GM19238 (cell line): Measurements from ENCODE around the gene G2E3.
"Not testable (repeated sequence)": the region's sequence is repeated elsewhere in the genome, so short reads cannot be mapped to it uniquely, and the experiment has no call there.

Source experiments
- DNase-seq: peaks from one replicate; pipeline ENCODE4 v3.0.0; 2011; ENCODE audit warnings: low spot score; ENCODE audit not compliant: insufficient read length

The G2E3 gene, protein sequence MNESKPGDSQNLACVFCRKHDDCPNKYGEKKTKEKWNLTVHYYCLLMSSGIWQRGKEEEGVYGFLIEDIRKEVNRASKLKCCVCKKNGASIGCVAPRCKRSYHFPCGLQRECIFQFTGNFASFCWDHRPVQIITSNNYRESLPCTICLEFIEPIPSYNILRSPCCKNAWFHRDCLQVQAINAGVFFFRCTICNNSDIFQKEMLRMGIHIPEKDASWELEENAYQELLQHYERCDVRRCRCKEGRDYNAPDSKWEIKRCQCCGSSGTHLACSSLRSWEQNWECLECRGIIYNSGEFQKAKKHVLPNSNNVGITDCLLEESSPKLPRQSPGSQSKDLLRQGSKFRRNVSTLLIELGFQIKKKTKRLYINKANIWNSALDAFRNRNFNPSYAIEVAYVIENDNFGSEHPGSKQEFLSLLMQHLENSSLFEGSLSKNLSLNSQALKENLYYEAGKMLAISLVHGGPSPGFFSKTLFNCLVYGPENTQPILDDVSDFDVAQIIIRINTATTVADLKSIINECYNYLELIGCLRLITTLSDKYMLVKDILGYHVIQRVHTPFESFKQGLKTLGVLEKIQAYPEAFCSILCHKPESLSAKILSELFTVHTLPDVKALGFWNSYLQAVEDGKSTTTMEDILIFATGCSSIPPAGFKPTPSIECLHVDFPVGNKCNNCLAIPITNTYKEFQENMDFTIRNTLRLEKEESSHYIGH

DNA sequence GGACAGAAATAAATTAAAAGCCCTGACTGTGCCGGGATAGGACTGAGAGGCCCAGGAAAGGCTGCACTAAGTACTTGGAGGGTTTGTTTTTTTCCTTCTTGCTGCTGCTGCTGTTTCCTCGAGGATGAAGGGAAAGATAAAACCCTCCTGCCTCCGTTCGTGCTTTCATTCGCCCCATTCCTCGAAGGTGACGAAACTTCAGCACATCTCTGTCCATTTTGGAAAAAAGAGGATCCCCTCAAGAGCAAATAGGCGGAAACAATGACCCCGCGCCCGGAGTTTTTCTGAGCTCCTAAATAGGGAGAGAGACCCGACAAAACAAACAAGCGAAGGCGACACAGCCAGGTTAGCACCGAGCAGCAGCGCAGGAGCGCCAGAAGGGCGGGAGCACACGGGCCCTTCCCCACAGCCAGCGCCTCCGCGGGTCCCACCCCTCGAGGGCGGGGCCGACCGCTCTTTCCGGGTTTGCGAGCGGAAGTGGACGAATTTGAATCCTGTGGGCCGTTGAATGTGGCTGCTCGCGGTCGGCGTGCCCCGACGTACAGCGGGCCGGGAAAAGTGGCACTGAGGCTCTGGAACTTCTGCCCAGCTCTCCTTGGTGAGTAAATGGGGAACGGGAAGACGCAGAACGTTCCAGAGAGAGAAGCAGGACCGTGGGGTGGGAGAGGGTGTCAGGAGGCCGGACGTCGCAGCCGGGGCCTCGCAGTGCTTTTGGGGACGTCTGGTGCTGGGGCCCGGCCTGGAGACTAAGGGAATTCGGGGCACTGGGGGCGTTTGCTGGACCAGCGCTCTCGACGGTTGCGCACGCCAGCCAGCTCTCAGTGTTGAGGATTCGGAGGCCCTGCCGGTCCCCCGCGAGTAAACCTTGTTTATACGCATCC lies at the start of gene G2E3:
G2E3 (plus strand) TSS at position 484 of the 881 bp plus-strand sequence. CDS start 21,922 bp downstream, outside the sequence.
- peak; percentile 82 for DNase-seq

DNA sequence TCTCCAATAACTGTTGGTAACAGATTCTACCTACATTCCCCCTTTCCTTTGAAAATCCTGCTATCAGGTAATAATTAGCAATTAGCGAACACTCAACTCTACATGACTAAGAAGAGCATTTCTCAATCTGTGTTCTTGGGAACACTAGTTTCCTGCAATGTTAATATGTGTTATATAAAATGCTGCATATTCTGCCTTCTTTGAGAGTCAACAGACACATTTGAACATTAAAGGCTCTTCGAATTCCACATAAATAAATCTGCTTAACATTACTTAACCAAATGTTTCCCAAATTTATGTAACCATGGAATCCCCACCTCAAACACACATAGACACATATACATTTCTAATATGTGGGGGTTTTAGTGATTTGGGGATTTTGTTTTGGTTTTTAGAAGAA lies 41.2 kb upstream of the G2E3 start:
- DNase-seq = no peak

DNA sequence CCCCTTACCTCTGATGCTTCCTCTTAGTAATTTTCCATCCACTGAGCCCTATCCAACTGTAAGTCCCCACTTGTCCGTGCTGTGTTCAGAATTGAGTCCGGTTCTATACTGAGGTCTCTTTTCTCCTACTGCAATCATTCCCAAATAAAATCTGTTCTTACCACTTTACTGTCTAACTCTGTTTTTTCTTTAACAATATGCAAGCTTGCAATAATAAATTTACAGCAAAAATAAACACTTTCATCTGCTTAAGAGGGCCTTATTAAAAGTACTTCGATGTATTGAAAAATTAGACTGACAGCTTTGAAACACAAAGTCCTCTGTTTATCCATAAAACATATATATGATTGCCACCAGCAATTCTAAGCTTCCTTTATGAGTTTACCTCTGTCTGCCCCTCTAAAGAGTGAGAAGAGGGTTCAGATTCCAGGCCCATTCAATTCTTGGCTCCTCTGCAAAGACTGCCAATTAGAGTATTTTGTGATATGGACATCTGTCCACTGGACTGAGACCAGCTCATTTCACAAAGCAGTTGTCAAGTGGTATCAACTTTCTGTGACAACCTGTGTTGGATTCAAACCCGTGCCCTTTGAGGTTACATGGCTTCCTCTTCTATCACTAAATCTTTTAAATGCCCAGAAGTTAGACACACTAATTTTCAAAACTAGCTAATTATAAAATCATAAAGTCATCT lies 39.9 kb upstream of the G2E3 start:
- no peak for DNase-seq

DNA sequence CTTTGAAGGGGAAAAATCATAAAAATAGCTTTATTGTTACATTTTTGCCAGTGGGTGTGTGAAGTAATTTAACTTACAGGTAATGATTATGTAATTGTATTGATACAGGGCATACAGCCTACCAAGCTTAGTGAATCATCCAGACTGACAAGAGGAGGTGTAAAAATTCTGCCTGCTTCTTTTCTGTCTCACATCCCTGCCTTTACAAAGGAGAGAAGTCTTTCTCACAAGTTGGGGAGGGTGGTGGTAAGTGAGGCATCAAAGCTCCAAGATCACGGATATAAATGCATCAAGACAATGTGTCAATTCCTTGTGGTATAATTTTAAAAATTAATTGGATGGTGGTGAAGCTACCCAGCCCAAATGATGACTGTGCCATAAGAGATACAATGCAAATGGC lies 39.0 kb upstream of the G2E3 start:
- DNase-seq = no peak

DNA sequence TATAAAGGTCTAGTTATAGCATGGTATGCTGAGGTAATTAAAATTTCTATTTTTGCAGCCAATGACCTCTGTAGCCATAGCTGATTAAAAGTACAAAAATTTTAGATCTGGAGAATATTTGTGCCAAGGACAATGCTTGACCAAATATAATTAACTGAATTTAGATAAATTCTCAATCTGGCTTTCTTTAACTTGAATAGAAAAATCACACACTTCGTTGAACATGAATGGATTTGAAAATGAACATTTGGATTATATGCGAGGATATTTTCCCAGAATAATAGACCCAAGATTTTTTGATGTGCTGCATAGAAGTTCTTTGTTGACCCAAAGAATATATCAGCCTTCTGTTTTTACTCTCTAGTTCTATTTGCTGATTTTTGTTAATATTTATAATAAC lies 38.4 kb upstream of the G2E3 start:
- no peak for DNase-seq

DNA sequence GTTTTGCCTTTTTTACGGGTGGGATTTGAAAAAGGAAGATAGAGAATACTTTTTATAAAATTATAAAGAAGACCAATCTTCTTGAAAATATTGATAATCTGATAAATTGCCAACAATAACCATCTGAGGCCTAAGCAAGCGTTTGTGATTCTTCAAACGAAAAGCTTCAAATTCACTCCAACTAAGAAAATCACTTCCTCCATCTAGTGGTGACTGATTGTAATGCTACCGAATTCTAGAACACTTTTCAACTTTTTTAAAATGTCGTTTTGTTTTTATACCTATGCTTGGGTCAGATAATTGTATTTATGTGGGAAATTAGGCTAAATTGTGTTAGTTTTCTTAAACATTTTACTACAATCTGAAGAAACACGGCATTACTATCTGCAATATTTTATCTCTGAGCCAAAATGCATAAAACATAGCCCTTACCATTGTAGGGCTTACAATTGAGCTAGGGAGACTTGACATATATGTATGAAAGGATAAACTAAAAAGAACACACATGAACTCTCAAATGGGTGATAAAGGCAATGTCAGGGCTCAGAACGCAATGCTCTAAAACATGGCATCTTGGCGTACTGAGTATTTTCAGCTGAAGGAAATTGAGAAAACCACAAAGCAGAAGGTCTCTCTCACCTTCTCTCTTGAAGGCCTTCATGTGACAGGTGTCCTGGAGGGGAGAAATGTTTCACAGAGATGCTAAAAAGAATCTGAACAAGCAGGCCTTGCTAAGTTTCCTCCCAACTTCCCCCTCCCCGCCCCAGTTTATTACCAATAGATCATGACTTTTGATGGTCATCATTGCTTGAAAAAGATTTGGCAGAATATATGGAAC lies 36.8 kb upstream of the G2E3 start:
- peak; percentile 2 for DNase-seq

DNA sequence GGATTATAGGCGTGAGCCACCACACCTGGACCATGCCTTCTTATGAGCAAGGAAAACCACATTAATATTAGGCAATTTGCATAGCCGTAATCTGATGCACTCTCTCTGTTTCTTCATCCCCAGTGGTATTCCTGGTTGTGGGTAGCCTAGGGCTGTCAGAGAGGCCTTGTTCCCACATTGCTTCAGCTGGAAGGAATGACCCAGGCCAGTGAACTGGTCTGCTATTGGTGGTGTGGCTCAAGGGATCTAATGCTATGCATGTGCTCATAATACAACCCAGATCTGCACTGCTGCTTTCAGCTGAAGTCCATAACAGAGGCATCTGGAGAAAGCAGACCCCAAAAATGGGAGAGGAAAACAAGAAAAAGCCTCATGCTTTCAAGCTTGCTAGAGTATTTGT lies 33.1 kb upstream of the G2E3 start:
- DNase-seq = no peak

DNA sequence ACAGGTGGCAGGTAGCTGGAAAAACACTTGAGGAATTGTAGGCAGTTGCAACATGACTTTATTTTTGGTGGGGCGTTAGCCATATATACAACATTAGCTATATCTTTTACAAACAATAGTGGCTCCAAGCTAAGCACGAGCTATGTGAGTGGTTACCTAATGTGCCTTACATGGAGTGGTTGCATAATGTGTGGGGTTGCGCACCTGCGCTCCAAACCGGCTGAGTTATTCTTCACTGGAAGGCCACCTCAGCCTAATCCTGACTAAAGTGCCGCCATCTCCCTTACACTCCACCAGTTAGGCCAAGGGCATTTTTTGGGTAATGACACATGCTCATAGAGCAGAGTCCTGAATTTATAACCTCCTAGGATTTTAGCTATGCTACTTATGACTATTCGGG lies 31.8 kb upstream of the G2E3 start:
- no peak for DNase-seq

DNA sequence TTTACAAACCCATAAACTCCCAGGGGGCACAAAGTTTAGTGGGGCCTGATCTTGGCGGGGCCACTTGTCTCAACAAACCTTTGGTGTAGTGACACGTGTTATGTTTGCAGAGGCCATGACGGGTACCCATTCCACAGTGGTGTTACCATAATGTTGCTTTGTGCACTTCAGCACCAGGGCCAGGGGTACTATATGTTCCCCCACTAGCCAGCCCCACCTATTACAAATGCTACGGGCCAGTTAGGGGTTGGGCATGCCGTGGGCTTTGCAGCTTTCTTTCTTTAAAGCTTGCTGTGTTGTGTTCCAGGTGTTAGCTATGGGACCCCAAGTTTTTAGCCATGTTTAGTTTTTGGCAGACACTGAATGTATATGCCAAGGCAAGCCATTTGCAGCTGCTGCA lies 30.8 kb upstream of the G2E3 start:
- DNase-seq = no peak

DNA sequence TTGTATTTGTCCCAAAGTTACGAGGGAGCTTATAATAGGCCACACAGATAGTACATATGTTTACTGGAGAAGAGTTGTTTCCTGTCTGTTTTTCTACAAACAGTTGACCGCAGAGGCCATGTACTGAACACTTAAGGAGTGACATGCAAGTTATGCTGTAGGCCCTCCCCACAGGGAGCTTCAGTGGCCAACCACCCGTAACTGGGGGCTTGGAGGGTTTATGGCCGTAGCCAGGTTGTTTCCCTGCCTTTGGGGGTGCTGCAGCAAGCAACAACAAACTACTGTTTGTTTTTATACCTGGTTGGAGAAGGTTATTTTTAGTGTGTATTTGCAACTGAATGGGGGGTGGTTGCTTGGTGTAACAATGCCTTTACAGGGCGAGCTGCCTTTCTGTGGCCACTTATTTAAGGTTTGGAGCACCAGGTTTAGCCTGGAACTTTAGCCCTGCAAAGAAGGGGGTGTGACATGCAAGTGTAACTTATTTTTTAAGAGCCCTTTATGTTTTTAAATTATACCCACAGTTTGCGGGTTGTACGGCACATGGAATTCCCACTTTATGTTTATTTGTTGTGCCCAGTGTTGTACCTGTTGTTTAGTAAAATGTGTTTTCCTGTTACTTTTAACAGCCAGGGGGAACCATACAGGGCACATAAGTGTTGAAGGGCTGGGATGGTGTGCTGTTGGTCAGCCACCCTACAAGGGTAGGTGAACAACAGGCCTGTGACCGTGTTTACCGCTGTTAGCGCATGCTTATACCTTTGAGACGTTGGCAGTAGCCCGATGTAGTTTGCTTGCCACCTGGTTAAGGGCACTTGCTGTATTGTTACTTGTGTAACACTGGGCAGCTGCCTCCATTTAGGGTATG lies 29.9 kb upstream of the G2E3 start:
- DNase-seq = no peak

DNA sequence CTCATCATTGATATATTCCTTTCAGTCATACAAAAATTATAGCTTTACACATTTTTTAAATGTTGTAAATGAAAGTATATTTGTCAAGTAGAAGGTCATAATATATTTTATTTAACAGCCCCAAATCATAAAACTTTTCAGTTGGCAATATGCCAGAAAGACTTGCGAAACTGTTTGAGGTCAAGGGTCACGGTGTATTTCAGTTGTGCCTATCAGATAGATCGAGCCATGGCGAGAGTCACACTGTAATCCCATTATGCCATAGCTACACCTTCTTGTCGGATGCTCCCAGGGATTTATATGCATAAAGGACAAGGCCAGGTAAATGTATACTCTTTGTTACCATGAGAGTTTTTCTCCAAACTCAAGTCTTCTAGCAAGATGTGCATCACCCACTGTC lies 26.7 kb upstream of the G2E3 start:
- DNase-seq = no peak

DNA sequence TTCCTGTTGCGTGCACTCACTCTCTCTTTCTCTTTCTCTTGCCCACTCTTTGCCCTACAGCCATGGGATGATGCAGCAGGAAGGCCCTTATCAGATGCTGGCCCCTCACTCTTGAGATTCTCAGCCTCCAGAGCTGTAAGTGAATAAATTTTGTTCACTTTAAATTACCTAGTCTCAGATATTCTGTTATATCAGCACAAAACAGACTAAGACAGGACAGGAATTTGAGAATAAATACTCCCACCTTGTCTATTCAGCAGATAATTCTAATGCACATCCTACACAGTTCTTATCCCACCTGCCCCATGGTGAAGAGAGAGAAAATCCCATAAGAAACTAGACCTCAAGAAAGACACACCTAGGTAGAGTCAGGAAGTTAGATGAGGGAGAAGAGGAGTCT lies 25.8 kb upstream of the G2E3 start:
- DNase-seq = no peak

DNA sequence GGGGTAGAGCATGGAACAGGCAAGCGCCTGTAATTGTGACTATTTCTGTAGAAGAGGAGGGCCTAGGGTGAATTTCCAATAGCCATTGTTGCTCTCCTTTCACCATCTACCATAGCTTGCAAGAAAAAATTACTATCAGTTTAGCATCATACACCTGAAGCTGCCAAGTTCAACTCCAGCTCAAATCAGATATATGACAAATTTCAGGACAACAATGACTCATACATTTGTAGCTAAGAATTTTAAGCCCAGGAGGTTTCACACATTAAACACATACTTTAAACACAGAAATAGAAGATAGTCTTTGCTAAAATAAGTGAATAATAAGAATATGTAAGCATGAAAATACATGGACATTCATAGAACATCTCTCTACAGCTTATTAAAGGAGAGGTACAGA lies 17.6 kb upstream of the G2E3 start:
- DNase-seq = no peak

DNA sequence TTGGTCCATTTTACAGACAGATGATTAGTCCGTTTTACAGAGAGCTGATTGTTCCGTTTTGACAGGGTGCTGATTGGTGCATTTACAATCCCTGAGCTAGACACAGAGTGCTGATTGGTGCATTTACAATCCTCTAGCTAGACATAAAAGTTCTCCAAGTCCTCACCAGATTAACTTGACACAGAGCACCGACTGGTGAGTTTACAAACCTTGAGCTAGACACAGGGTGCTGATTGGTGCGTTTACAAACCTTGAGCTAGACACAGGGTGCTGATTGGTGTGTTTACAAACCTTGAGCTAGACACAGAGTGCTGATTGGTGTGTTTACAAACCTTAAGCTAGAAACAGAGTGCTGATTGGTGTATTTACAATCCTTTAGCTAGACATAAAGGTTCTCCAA lies 12.2 kb upstream of the G2E3 start:
- DNase-seq = not testable (repeated sequence)

DNA sequence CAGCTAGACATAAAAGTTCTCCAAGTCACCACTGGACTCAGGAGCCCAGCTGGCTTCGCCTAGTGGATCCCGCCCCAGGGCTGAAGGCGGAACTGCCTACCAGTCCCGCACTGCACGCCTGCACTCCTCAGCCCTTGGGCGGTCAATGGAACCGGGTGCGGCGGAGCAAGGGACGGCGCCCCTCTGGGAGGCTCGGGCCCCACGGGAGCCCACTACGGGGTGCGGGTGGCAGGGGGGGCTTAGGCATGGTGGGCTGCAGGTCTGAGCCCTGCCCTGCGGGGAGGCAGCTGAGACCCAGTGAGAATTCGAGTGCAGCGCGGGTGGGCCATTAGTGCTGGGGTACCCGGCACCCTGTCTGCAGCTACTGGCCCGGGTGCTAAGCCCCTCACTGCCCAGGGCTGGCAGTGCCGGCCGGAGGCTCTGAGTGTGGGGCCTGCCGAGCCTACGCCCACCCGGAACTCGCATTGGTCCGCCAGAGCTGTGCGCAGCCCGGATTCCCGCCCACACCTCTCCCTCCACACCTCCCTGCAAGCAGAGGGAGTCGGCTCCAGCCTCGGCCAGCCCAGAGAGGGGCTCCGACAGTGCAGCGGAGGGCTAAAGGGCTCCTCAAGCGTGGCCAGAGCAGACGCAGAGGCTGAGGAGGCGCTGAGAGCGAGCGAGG lies 11.4 kb upstream of the G2E3 start:
- no peak for DNase-seq

DNA sequence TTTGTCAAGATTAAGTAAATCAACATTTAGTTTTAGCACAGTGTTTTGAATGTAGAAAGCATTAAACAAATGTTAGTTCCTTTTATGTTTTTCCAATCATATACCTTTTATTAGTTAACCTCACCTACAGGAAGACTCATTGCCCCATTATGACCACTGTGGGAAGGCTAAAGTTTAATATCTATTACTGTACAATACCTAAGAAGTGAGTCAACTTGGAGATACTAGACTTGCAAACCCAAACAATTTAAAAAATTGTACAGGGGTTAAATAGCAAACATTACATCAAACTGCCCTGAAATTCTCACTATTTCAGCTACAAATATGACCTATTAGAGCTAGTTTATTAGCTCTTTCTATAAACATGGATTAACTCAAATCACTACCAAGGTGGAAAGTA lies 8.6 kb upstream of the G2E3 start:
- DNase-seq = no peak

DNA sequence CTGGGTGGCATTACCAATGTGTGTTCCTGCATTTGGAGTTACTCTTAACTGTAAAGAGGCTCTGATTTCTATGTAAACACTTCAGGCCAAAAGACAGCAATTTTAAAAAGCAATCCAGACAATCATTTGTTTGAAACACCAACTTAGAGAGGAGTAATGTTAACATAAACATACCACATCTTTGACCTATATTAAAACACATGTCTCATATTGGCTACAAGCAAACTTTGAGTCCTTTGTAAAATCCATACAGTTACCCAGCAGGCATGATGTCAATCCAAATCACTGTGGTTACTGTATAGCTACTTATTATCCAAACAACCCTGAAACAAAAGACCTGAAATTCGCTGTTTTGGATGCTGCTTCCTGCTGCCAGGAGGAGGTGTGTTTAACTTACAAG lies 7.5 kb upstream of the G2E3 start:
- no peak for DNase-seq

DNA sequence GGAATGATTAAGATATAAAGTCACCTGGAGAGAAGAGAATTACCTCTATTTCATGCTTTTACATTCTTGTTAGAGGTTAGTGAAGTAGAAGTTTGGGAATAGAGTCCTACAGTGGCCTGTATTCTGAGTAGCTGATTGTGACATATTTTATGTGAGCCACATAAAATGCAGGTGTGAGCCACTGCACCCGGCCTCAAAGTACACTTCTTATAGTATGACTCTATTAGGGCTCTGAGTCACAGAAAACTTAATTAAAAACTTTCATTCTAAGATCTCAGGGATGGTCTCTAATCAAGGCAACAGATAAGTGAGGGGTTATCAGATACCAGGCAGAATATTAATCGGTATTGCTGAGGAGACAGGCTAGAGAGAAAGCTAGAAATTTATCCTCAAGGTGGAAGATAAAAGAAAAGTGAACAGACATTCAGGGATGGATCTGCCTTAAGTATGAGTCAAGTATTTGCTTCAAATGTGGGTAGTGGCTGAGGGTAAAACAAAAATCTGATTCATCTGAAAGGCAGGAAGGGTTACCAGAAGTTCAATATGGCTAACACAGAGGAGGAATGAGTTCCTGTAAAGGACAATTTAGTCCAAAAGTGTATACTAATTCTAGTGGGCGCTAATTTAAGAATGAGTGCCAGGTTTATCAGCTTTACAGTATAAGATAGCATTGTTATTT lies 5.5 kb upstream of the G2E3 start:
- no peak for DNase-seq

DNA sequence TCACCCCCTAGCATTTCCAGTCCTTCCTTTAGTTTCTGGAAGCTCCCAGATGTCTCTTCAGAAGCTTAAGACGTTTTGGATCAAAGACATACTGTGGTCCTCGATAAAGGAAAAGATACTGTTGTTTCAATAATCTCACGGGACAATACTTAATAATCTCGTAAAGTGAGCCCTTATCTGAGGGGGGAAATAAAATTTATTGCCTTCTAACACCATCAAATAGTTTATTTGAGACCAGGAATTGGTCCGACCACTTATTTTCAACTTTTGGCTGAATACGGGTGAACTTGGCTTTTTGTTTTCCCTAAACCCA lies 640 bp upstream of the G2E3 start:
- no peak for DNase-seq
